PC-9 (cell line): Measurements from ENCODE around the gene PNPLA7. TPM values are rescaled to one million over a fixed set of nuclear protein-coding genes. Genes with fewer than 3 reads are reported as not detected.

ENCODE experiments used
- BruUV-seq: library from RNA; stranded (reverse); fragments of 400-500 nt; replicated peaks from 2 replicates; lab custom pipeline; 2021; lab: Mats Ljungman, UMichigan
- CTCF ChIA-PET: fragments of 300-600 bp; sonication (Branson Sonifier 250); formaldehyde crosslinking; loops from one replicate; lab custom pipeline; 2022; ENCODE audit warnings: antibody characterized with exemption; lab: Charles Lee
- POLR2A ChIA-PET: fragments of 300-600 bp; sonication (Branson Sonifier 250); formaldehyde crosslinking; loops from one replicate; lab custom pipeline; 2022; ENCODE audit warnings: antibody characterized with exemption; ENCODE audit not compliant: unreplicated experiment; lab: Charles Lee
- DNase-seq, 2 experiments: peaks; one replicate each; pipeline versions ENCODE4 v3.0.0 to v3.0.0-alpha.2; 2015 to 2022; ENCODE audit warnings: mixed read lengths in 1 of 2
- H2AFZ ChIP-seq: fragments of 200-600 bp; sonication (generic); 2 replicates; pipeline ENCODE4 v1.8.1; 2017; ENCODE audit warnings: antibody characterized with exemption
- H3F3A ChIP-seq: fragments of 200-600 bp; sonication (generic); 2 replicates; pipeline ENCODE4 v1.8.1; 2017; ENCODE audit warnings: antibody characterized with exemption, mild to moderate bottlenecking, low read depth; ENCODE audit not compliant: insufficient read depth
- H3K27ac ChIP-seq: fragments of 200-600 bp; sonication (generic); 2 replicates; pipeline ENCODE4 v1.6.1; 2016; ENCODE audit warnings: mixed run types
- H3K27me3 ChIP-seq: fragments of 200-600 bp; sonication (generic); 2 replicates; pipeline ENCODE4 v1.6.1; 2016; ENCODE audit warnings: low read depth, mixed run types; ENCODE audit not compliant: insufficient read depth
- H3K36me3 ChIP-seq: fragments of 200-600 bp; sonication (generic); 2 replicates; pipeline ENCODE4 v1.6.1; 2016; ENCODE audit warnings: low read depth, mixed run types
- H3K4me1 ChIP-seq: fragments of 200-600 bp; sonication (generic); replicated peaks from 2 replicates; pipeline ENCODE4 v1.6.1; 2016; ENCODE audit warnings: mixed run types; ENCODE audit not compliant: insufficient read depth
- H3K4me2 ChIP-seq: fragments of 200-600 bp; sonication (generic); 2 replicates; pipeline ENCODE4 v1.6.1; 2017; ENCODE audit warnings: mixed run types
- H3K4me3 ChIP-seq: fragments of 200-600 bp; sonication (generic); 2 replicates; pipeline ENCODE4 v1.6.1; 2016; ENCODE audit warnings: mixed run types
- H3K79me2 ChIP-seq: fragments of 200-600 bp; sonication (generic); 2 replicates; pipeline ENCODE4 v1.6.1; 2017; ENCODE audit warnings: low read depth, mixed run types
- H3K9me2 ChIP-seq: fragments of 200-600 bp; sonication (generic); 2 replicates; pipeline ENCODE4 v1.8.1; 2017; ENCODE audit warnings: mild to moderate bottlenecking; ENCODE audit not compliant: insufficient read depth
- H3K9me3 ChIP-seq: fragments of 200-600 bp; sonication (generic); 2 replicates; pipeline ENCODE4 v1.8.1; 2016; ENCODE audit warnings: low read depth; ENCODE audit not compliant: insufficient read depth
- H4K20me1 ChIP-seq: fragments of 200-600 bp; sonication (generic); 2 replicates; pipeline ENCODE4 v1.8.1; 2017; ENCODE audit not compliant: insufficient read depth
- EZH2 ChIP-seq: fragments of 200-600 bp; sonication (generic); IDR thresholded peaks from 2 replicates; pipeline ENCODE4 v1.8.0; 2017; ENCODE audit warnings: antibody characterized with exemption, low read depth
- intact Hi-C: fragments of 100-400 bp; cut with micrococcal nuclease; formaldehyde crosslinking; loops from one replicate; pipeline ENCODE4 v1.10.0; 2022; ENCODE audit not compliant: unreplicated experiment
- total RNA-seq: library from RNA; stranded (reverse); gene quantifications from 2 replicates; pipeline ENCODE4 v1.2.3, GENCODE V29; 2021
- TF ChIP-seq, protein P1 (sequence below): fragments of 200-600 bp; sonication (generic); conservative IDR thresholded peaks from 2 replicates; pipeline ENCODE4 v1.6.1; 2017; ENCODE audit warnings: mixed run types, antibody characterized with exemption, mild to moderate bottlenecking, moderate library complexity

PNPLA7 gene
- total RNA-seq, 1 experiment from 2014 or later, result 1.9 TPM

DNA sequence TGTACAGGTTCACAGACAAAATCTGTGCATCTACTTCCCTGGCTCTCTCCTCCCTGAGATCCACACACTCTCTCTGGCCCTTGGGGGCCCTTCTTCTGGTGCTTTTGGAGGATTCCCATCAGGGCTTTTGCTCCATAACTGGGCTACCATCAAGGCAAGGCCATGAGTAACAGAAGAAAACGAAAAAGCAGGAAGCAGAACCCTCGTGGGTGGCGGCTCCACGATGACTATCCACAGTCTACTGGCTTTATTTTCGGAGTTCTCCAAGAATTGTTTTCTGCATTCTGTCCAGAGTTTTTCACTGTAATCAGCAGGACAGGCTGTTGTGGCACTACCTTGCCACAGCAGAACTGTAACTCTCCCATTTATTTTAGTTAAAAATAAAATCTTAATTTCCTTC lies 19.9 kb downstream of the PNPLA7 start:
- peaks cover 4% of the 10 kb centered on the region; the same call in 1 of the 2 replicates for H3F3A ChIP-seq
- H3K79me2 ChIP-seq, result no peaks in the 10 kb centered on the region
- no peaks in the 10 kb centered on the region for H3K36me3 ChIP-seq
- TF ChIP-seq, protein P1, sequence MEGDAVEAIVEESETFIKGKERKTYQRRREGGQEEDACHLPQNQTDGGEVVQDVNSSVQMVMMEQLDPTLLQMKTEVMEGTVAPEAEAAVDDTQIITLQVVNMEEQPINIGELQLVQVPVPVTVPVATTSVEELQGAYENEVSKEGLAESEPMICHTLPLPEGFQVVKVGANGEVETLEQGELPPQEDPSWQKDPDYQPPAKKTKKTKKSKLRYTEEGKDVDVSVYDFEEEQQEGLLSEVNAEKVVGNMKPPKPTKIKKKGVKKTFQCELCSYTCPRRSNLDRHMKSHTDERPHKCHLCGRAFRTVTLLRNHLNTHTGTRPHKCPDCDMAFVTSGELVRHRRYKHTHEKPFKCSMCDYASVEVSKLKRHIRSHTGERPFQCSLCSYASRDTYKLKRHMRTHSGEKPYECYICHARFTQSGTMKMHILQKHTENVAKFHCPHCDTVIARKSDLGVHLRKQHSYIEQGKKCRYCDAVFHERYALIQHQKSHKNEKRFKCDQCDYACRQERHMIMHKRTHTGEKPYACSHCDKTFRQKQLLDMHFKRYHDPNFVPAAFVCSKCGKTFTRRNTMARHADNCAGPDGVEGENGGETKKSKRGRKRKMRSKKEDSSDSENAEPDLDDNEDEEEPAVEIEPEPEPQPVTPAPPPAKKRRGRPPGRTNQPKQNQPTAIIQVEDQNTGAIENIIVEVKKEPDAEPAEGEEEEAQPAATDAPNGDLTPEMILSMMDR, result no peak
- TF ChIP-seq EZH2, result no peak
- no peak for DNase-seq
- no peaks in the 10 kb centered on the region for H3K9me3 ChIP-seq
- no peak overlapping the region for H3K4me2 ChIP-seq
- no peak overlapping the region for H3K4me3 ChIP-seq
- no TSS peak for BruUV-seq
- no peaks in the 10 kb centered on the region for H3K9me2 ChIP-seq
- H3K4me1 ChIP-seq, result peaks cover 4% of the 10 kb centered on the region
- H2AFZ ChIP-seq, result no peak overlapping the region
- ChIA-PET CTCF (no interaction called here), POLR2A (no interaction called here)
- no peaks in the 10 kb centered on the region for H4K20me1 ChIP-seq
- H3K27ac ChIP-seq, result no peak overlapping the region
- intact Hi-C loops, result no loop called here
- H3K27me3 ChIP-seq, result no peaks in the 10 kb centered on the region

DNA sequence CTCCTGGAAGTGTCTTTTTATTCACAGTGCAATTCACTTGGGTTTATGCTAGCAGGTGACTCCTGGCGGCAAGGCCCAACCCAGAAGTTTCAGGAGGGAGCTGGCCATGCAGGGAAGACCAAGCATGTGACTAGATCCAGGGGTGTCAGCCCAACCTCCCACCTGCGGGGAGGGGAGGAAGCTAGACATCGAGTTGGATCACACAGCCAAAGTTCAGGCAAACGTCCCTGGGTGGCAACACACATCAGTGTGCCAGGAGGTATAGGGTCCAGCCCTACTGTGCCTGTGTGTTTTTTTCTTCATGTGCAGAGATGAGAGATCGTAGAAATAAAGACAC lies 25.3 kb downstream of the PNPLA7 start:
- no peaks in the 10 kb centered on the region for H3K79me2 ChIP-seq
- H3K27ac ChIP-seq, result no peak overlapping the region
- DNase-seq, result no peak
- no peaks in the 10 kb centered on the region for H3F3A ChIP-seq
- H3K4me3 ChIP-seq, result no peak overlapping the region
- no peak overlapping the region for H3K4me2 ChIP-seq
- ChIA-PET CTCF (interaction anchor here (0.6 kb wide), 1 partner anchor 656 kb away, joined by 7 read pairs; no protein-coding TSS in a partner anchor), POLR2A (no interaction called here)
- no peaks in the 10 kb centered on the region for H4K20me1 ChIP-seq
- no TSS peak for BruUV-seq
- H3K36me3 ChIP-seq, result no peaks in the 10 kb centered on the region
- intact Hi-C loops, result loop anchor here (5.0 kb wide), 2 partner anchors 103 to 223 kb away; partner anchors contain the start of genes EXD3, NOXA1 and NRARP
- TF ChIP-seq, protein P1, result no peak
- TF ChIP-seq EZH2, result no peak
- no peaks in the 10 kb centered on the region for H3K27me3 ChIP-seq
- no peak overlapping the region for H2AFZ ChIP-seq
- H3K9me3 ChIP-seq, result no peaks in the 10 kb centered on the region
- no peaks in the 10 kb centered on the region for H3K9me2 ChIP-seq
- no peaks in the 10 kb centered on the region for H3K4me1 ChIP-seq

DNA sequence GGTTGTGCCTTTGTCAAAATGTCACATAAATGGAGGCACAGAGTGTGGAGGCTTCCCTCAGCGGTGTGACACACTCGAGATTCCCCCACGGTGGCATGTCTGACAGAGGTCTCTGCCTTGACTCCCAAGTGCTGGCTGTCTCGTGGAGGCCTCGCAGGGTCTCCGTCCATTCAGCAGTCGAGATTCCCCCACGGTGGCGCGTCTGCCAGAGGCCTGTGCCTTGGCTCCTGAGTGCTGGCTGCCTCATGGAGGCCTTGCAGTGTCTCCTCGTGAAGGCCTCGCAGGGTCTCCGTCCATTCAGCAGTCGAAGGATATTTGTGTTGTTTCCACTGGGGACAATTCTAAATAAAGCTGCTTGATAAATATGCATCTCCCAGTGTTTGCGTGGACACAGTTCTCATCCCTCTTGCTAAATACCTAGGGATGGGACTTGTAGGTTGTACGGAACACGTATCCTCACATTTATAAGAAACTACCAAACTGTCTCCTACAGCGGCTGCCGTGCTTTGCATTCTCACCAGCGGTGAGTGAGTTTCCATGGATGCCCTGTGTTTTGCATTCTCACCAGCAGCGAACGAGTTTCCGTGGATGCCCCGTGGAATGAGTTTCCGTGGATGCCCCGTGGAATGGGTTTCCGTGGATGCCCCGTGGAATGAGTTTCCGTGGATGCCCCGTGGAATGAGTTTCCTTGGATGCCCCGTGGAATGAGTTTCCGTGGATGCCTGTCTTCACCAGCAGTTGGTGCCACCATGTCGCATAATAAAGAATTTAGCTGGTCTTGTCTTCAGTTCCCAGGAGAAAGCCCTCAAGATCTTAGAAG lies 25.8 kb downstream of the PNPLA7 start:
- TF ChIP-seq EZH2, result no peak
- TF ChIP-seq, protein P1, result no peak
- H3K9me2 ChIP-seq, result no peaks in the 10 kb centered on the region
- CTCF ChIA-PET, result interaction anchor here (0.7 kb wide), 1 partner anchor 18 kb away, joined by 3 read pairs; no protein-coding TSS in a partner anchor

More for the DNA sequence above, 25.8 kb downstream of the PNPLA7 start:
- POLR2A ChIA-PET, result no interaction called here
- BruUV-seq, result no TSS peak
- Histone ChIP-seq H3K9me3 (no peaks in the 10 kb centered on the region), H3K27me3 (no peaks in the 10 kb centered on the region), H3K4me1 (no peaks in the 10 kb centered on the region), H3K79me2 (no peaks in the 10 kb centered on the region), H2AFZ (no peak overlapping the region), H4K20me1 (no peaks in the 10 kb centered on the region), H3K4me3 (no peak overlapping the region), H3K4me2 (no peak overlapping the region), H3K36me3 (no peaks in the 10 kb centered on the region), H3K27ac (no peak overlapping the region), H3F3A (no peaks in the 10 kb centered on the region)
- DNase-seq, result no peak
- intact Hi-C loops, result no loop called here
